HG02678 (cell line): ENCODE results near the gene LIMA1.
"Not testable (repeated sequence)": the region's sequence is repeated elsewhere in the genome, so short reads cannot be mapped to it uniquely, and the experiment has no call there.

ENCODE experiments used
- ATAC-seq: cut with Tn5 transposase; IDR thresholded peaks from one replicate; pipeline ENCODE4 v1.9.1; 2021; ENCODE audit warnings: mild to moderate bottlenecking, moderate library complexity; ENCODE audit not compliant: unreplicated experiment

LIMA1 gene

GRCh38 chr12:50283229-50283923 lies at the start of gene LIMA1:
Gene LIMA1, minus strand, starts transcription at chr12:50283520. Its CDS starts 34,769 bp downstream, at chr12:50248751.
- peak; percentile 94 for ATAC-seq

- ATAC-seq: no peak
Observed at GRCh38 chr12:50331745-50332144, 48.4 kb upstream of the LIMA1 start.

GRCh38 chr12:50328664-50329063 lies 45.3 kb upstream of the LIMA1 start:
- not testable (repeated sequence) for ATAC-seq

GRCh38 chr12:50326590-50327284 lies 43.4 kb upstream of the LIMA1 start:
- no peak for ATAC-seq

- ATAC-seq: no peak
Observed at GRCh38 chr12:50325890-50326391, 42.6 kb upstream of the LIMA1 start.

- ATAC-seq: not testable (repeated sequence)
Observed at GRCh38 chr12:50324770-50325169, 41.5 kb upstream of the LIMA1 start.

GRCh38 chr12:50324077-50324476 lies 40.8 kb upstream of the LIMA1 start:
- not testable (repeated sequence) for ATAC-seq

- no peak for ATAC-seq
Observed at GRCh38 chr12:50322206-50322605, 38.9 kb upstream of the LIMA1 start.

GRCh38 chr12:50317203-50317602 lies 33.9 kb upstream of the LIMA1 start:
- ATAC-seq: no peak

GRCh38 chr12:50315803-50316202 lies 32.5 kb upstream of the LIMA1 start:
- ATAC-seq: no peak

GRCh38 chr12:50314636-50315312 lies 31.5 kb upstream of the LIMA1 start:
- ATAC-seq: no peak

- not testable (repeated sequence) for ATAC-seq
Observed at GRCh38 chr12:50313971-50314370, 30.7 kb upstream of the LIMA1 start.

GRCh38 chr12:50313256-50313931 lies 30.1 kb upstream of the LIMA1 start:
- ATAC-seq: no peak

- ATAC-seq: not testable (repeated sequence)
Observed at GRCh38 chr12:50311858-50312609, 28.7 kb upstream of the LIMA1 start.

GRCh38 chr12:50309950-50310349 lies 26.6 kb upstream of the LIMA1 start:
- ATAC-seq: no peak

GRCh38 chr12:50302686-50303085 lies 19.4 kb upstream of the LIMA1 start:
- no peak for ATAC-seq

- ATAC-seq: no peak
Observed at GRCh38 chr12:50297996-50298395, 14.7 kb upstream of the LIMA1 start.

GRCh38 chr12:50297027-50297426 lies 13.7 kb upstream of the LIMA1 start:
- ATAC-seq: no peak

GRCh38 chr12:50296554-50296953 lies 13.2 kb upstream of the LIMA1 start:
- no peak for ATAC-seq

- no peak for ATAC-seq
Observed at GRCh38 chr12:50291377-50291776, 8.1 kb upstream of the LIMA1 start.
